Skeletal muscle satellite cell (primary cell): ENCODE results near the gene ZNF618.

Experiments used
- H3K27me3 ChIP-seq: 2 replicates; pipeline ENCODE4 v1.7.0; 2013; ENCODE audit warnings: low read length; ENCODE audit not compliant: control insufficient read depth, insufficient read depth
- H3K36me3 ChIP-seq: 2 replicates; pipeline ENCODE4 v1.7.0; 2013; ENCODE audit warnings: mild to moderate bottlenecking, control low read depth, low read length; ENCODE audit not compliant: insufficient read depth
- H3K4me1 ChIP-seq: 2 replicates; pipeline ENCODE4 v1.7.0; 2013; ENCODE audit warnings: low read length; ENCODE audit not compliant: control insufficient read depth, insufficient read depth
- H3K4me2 ChIP-seq: 2 replicates; pipeline ENCODE4 v1.7.0; 2013; ENCODE audit warnings: mild to moderate bottlenecking, low read length
- H3K4me3 ChIP-seq: 2 replicates; pipeline ENCODE4 v1.7.0; 2013; ENCODE audit warnings: low read length
- H3K9ac ChIP-seq: 2 replicates; pipeline ENCODE4 v1.7.0; 2013; ENCODE audit warnings: mild to moderate bottlenecking, low read depth, low read length, moderate library complexity
- H3K9me3 ChIP-seq: replicated peaks from 2 replicates; pipeline ENCODE4 v1.7.0; 2013; ENCODE audit warnings: mild to moderate bottlenecking, control low read depth, low read length

Gene ZNF618

GRCh38 chr9:114061292-114061691, 185.2 kb downstream of the ZNF618 start:
- H3K4me3 ChIP-seq = no peak overlapping the region
- H3K4me1 ChIP-seq = no peaks in the 10 kb centered on the region
- no peak overlapping the region for H3K9ac ChIP-seq
- H3K4me2 ChIP-seq = no peak overlapping the region
- H3K9me3 ChIP-seq = no peaks in the 10 kb centered on the region
- no peaks in the 10 kb centered on the region for H3K36me3 ChIP-seq
- peaks cover 31% of the 10 kb centered on the region for H3K27me3 ChIP-seq

DNA sequence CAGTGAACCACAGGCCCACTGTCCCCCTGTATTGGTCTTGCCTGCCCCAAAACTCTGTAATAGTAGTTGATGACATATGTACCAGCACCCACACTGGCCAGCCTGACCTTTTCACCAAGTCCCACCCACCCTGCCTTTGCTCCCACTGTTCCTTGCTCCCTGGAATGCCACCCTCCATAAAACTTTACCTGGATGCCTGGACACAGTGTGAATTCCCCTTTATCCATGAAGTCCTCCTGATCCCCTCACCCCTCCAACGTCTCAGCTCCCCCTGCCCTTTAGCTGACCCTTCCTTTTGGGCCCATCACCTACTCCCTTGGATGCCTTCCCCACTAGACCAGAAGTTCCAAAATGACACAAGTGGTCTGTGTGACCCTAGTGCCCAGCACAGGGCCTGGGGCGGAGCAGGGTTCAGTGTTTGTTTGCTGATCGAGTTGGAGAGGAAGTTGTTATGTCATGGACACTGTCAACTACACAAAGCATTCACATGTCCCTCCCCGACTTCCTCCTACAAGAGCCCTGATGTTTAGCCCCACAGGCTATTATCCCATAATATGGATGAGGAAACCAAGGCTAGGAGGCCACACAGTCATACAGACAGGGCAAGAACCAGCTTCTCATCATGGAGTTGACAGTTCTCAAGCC, 185.8 kb downstream of the ZNF618 start:
- no peak overlapping the region for H3K9ac ChIP-seq
- no peaks in the 10 kb centered on the region for H3K4me1 ChIP-seq
- H3K27me3 ChIP-seq = peaks cover 34% of the 10 kb centered on the region
- H3K9me3 ChIP-seq = no peaks in the 10 kb centered on the region
- no peak overlapping the region for H3K4me2 ChIP-seq
- no peaks in the 10 kb centered on the region for H3K36me3 ChIP-seq
- H3K4me3 ChIP-seq = no peak overlapping the region

DNA sequence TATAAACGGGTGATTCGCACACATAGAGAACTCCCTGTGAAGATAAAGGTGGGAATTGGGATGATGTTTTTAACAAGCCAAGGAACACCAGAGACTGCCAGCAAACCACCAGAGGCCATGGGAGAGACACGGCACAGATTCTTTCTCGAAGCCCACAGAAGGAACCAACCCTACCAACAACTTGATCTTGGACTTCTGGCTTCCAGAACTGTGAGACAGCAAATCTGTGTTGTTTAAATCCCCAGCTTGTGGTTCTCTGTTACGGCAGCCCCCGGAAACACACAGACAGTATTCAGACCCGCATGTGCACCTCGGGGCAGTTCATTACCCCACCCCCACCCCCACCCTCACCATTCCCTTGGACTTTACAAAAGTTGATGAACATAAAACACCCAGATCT, 189.2 kb downstream of the ZNF618 start:
- H3K27me3 ChIP-seq = peaks cover 46% of the 10 kb centered on the region
- H3K4me3 ChIP-seq = no peak overlapping the region
- H3K36me3 ChIP-seq = no peaks in the 10 kb centered on the region
- no peaks in the 10 kb centered on the region for H3K4me1 ChIP-seq
- no peaks in the 10 kb centered on the region for H3K9me3 ChIP-seq
- no peak overlapping the region for H3K9ac ChIP-seq
- H3K4me2 ChIP-seq = no peak overlapping the region

DNA sequence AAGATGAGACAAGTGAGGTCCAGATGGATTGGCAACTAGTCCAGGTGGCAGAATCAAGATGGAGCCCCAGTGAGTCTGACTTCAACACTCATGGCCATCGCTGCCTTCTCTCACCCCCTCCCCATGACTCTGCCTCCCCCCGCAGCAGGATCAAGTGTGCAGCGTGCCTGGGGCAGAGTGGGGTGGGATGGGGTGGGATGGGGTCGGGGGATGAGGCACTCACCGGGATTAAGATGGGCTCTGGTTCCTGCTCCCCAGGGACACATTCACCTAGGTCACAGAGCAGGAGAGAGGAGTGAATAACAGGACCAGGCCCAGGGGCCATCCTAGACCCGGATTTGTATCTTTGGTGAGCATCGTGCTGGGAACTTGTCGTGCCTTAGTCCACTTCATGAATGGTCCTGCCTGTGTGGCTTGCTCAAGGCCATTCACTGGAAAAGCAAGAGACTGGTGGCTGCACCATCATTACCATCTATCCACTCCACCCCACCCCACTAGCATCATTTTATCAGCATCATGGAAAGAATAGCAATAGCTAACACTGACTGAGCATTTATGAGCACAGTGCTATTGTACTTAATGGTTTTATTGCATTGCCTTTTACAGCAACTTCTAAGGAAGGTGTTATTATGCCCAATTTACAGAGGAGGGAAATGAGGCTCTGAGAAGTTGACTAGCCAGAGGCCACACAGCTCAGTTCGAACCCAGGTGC, 193.5 kb downstream of the ZNF618 start:
- Histone ChIP-seq H3K9me3 (no peaks in the 10 kb centered on the region), H3K9ac (no peak overlapping the region), H3K4me2 (no peak overlapping the region), H3K36me3 (no peaks in the 10 kb centered on the region), H3K4me3 (no peak overlapping the region), H3K27me3 (peaks cover 39% of the 10 kb centered on the region), H3K4me1 (no peaks in the 10 kb centered on the region)

DNA sequence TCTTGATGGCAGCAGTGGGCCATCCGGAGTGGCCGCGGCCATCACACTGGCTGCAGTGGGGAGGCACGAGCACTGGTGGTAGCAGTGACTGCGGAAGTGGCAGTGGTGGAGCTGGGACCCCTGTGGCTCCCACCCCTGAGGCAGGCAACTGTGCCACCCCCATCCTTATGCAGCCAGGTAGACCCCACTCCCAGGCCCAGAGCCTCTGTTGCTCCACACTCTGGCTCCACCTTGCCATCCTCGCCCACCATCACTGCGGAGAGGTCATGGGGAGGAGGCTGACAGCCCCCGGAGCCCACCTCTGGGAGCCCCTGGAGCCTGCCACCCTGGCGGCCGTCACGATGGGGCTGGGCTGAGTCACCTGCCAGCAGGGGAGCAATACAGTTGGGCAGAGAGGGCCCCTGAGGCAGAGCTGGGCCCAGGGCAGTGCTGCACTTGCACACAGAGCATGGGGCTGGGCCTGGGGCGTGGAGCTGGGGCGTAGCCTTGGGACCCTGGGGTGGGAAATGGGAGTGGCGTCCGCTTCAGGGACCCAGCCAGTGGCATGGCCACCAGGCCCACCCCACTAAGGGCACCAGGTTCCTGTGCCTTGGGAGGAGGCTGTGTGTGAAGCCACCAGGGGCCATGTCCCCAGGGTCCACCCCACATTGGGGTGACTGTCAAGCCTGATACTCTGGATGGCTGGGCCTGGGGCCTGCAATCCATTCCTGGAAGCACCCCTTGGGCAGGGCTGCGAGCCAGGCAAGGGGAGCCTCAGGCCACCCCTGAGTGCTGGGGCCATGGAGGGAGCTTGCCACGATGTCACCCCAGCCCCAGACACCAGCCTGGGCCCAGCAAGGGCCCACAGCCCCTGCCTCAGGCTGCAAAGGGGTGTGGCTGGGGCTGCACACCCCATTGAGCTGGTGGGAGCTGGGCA, 194.3 kb downstream of the ZNF618 start:
- Histone ChIP-seq H3K4me3 (no peak overlapping the region), H3K9ac (no peak overlapping the region), H3K9me3 (no peaks in the 10 kb centered on the region), H3K27me3 (peaks cover 41% of the 10 kb centered on the region), H3K36me3 (no peaks in the 10 kb centered on the region), H3K4me1 (no peaks in the 10 kb centered on the region), H3K4me2 (no peak overlapping the region)

- Histone ChIP-seq H3K9me3 (no peaks in the 10 kb centered on the region), H3K4me2 (no peak overlapping the region), H3K4me1 (no peaks in the 10 kb centered on the region), H3K27me3 (peaks cover 45% of the 10 kb centered on the region), H3K9ac (no peak overlapping the region), H3K4me3 (no peak overlapping the region), H3K36me3 (no peaks in the 10 kb centered on the region)
Observed at GRCh38 chr9:114071197-114071795, 195.2 kb downstream of the ZNF618 start.

DNA sequence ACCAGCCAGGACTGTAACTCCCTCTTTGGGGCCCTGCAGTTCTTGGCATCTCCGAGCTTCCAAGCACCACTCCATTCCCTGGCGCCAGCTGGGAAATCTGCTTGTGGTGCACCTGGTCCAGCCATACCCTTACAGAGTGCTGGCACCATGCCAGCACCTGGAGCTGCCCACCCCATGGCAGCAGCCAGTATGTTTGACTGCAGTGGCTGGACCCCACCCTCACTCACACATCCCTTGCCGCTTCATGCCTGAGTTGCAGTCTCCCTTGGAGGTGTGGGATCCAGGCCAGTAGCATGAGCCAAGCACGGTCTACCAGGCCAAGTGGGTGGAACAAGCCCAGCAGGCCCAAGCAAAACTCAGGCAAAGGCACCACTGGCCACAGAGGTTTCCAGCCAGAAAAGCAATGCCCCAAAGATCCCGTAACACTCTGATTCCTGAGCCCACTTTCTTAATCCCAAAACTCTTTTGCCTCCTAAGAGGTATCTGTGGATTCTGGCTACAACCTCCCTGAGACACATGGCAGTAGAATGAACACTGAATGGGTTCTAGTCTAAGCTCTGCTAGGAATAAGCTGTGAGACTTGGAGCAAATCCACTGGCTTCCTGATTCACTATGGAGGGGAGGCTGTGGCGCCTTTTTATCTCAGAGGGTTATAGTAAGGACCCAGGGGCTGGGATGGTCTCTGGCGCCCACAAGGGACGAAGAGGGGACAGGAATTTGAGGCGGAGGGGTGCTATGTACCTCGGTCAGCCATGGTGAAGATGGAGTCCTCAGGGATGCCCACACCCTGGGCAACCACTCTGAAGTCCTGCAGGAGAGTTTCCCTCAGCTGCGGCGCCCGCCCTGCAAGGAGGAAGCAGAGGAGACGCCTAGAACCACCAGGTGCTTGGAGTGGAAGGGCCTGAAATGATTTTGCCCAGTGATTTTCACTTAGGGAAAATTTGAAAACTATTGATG, 196.4 kb downstream of the ZNF618 start:
- H3K4me2 ChIP-seq = no peak overlapping the region
- no peak overlapping the region for H3K4me3 ChIP-seq
- no peaks in the 10 kb centered on the region for H3K36me3 ChIP-seq
- H3K4me1 ChIP-seq = no peaks in the 10 kb centered on the region
- H3K27me3 ChIP-seq = peaks cover 49% of the 10 kb centered on the region
- no peak overlapping the region for H3K9ac ChIP-seq
- no peaks in the 10 kb centered on the region for H3K9me3 ChIP-seq

DNA sequence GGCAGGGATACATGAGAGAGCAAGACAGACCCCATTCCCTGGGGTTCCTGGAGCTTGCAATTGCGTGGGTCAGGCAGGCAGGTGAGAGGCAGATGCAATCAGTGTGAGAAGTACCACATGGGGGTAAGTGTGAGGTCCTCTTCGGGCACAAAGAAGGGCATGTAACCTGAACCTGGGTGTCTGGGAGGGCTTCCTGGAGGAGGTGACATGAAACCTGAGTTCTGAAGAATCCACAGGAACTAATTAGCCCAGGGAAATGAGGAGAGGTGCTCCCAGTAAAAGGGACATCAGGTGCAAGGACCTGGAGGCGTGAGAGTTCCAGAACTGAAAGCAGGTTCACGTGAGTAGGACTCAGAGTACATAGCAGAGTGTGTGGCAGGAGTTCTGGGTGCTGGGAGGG, 199.5 kb downstream of the ZNF618 start:
- Histone ChIP-seq H3K4me3 (no peak overlapping the region), H3K36me3 (no peaks in the 10 kb centered on the region), H3K4me2 (no peak overlapping the region), H3K9ac (no peak overlapping the region), H3K9me3 (no peaks in the 10 kb centered on the region), H3K27me3 (peaks cover 50% of the 10 kb centered on the region), H3K4me1 (no peaks in the 10 kb centered on the region)

DNA sequence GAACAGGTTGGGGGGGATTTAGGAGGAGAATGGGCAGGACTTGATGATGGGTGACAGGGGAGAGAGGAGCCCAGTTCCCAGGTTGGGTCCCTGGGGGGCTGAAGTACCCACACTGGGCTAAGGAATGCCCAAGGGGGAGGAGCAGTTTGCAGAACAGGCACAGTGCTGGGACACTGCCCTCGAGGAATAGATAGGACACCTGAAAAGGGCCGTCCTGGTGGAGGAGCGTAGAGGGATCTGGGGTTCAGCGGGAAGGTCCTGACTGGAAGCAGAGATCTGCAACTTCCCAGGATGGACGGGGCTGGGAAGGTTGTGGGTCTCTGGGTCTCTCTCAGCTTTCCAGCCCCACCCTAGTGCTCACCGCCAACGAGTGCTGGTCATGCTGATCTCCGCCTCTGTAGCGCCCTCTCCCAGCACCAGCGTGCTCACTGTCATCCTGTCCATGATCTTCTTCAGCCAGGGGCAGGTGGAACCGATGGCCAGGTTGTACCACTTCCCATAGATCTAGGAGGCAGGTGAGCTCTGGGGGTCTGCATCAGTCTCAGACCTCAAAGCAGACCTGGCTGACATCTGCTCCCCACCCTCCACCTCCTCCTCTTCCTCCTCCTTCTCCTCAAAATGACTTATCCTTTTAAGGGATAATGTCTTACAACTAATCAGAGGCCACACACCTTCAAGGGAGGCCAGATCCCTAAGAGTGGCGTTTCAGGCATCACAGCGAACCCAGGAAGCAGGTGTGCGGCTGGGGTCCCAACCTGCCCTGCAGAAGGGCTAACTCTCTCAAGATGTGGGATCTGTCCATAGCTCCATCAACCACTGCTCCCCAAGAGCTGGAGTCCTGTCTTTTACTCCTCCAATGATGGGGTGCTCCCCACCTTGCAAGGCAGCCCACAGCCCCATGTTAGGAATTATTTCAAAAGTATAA, 200.4 kb downstream of the ZNF618 start:
- peaks cover 50% of the 10 kb centered on the region for H3K27me3 ChIP-seq
- H3K4me3 ChIP-seq = no peak overlapping the region
- H3K4me1 ChIP-seq = no peaks in the 10 kb centered on the region
- H3K9me3 ChIP-seq = no peaks in the 10 kb centered on the region
- H3K4me2 ChIP-seq = no peak overlapping the region
- no peaks in the 10 kb centered on the region for H3K36me3 ChIP-seq
- no peak overlapping the region for H3K9ac ChIP-seq
